Trophoblast cell (in vitro differentiated cells and primary cell): Measurements from ENCODE around the gene POM121L12.

Experiments used
- DNase-seq, 2 donors: peaks; one replicate each; pipeline ENCODE4 v3.0.0-alpha.2; 2016
- H2AFZ ChIP-seq: 2 replicates; pipeline ENCODE4 v1.6.1; 2013; ENCODE audit warnings: low read length, moderate library complexity, mild to moderate bottlenecking; ENCODE audit not compliant: insufficient read depth, poor library complexity
- H2AK5ac ChIP-seq: 2 replicates; pipeline ENCODE4 v1.6.1; 2013; ENCODE audit warnings: mild to moderate bottlenecking, low read length
- H2BK120ac ChIP-seq: 2 replicates; pipeline ENCODE4 v1.6.1; 2013; ENCODE audit warnings: low read length, mild to moderate bottlenecking, moderate library complexity; ENCODE audit not compliant: insufficient read depth, poor library complexity
- H2BK12ac ChIP-seq: 2 replicates; pipeline ENCODE4 v1.6.1; 2013; ENCODE audit warnings: mild to moderate bottlenecking, low read length, moderate library complexity
- H2BK5ac ChIP-seq: 2 replicates; pipeline ENCODE4 v1.6.1; 2013; ENCODE audit warnings: low read length, low read depth, moderate library complexity, mild to moderate bottlenecking; ENCODE audit not compliant: poor library complexity
- H3K14ac ChIP-seq: 2 replicates; pipeline ENCODE4 v1.6.1; 2013; ENCODE audit warnings: mild to moderate bottlenecking, low read length
- H3K18ac ChIP-seq: 2 replicates; pipeline ENCODE4 v1.6.1; 2013; ENCODE audit warnings: mild to moderate bottlenecking, low read length
- H3K23ac ChIP-seq: 2 replicates; pipeline ENCODE4 v1.6.1; 2013; ENCODE audit warnings: low read length
- H3K27ac ChIP-seq: 2 replicates; pipeline ENCODE4 v1.5.1; 2013; ENCODE audit warnings: low read depth, mild to moderate bottlenecking, inconsistent platforms, low read length, moderate library complexity
- H3K27me3 ChIP-seq: 2 replicates; pipeline ENCODE4 v1.6.1; 2013; ENCODE audit warnings: inconsistent platforms, mild to moderate bottlenecking, low read length, moderate library complexity; ENCODE audit not compliant: insufficient read depth
- H3K36me3 ChIP-seq, 2 experiments: 1 replicate in 1 of 2; 2 replicates in 1 of 2; pipeline ENCODE4 v1.6.1; 2013; ENCODE audit warnings: low read length in 2 of 2, mild to moderate bottlenecking in 2 of 2, moderate library complexity in 1 of 2; ENCODE audit not compliant: insufficient read depth in 2 of 2, control insufficient read depth in 1 of 2
- H3K4ac ChIP-seq: 2 replicates; pipeline ENCODE4 v1.6.1; 2013; ENCODE audit warnings: low read depth, mild to moderate bottlenecking, low read length, moderate library complexity
- H3K4me1 ChIP-seq, 2 experiments: 1 replicate in 1 of 2; 2 replicates in 1 of 2; pipeline ENCODE4 v1.6.1; 2013; ENCODE audit warnings: low read length in 2 of 2, mild to moderate bottlenecking in 2 of 2, moderate library complexity in 1 of 2; ENCODE audit not compliant: insufficient read depth in 2 of 2, control insufficient read depth in 1 of 2
- H3K4me2 ChIP-seq: 2 replicates; pipeline ENCODE4 v1.6.1; 2013; ENCODE audit warnings: inconsistent platforms, mild to moderate bottlenecking, low read length, moderate library complexity
- H3K4me3 ChIP-seq: 2 replicates; pipeline ENCODE4 v1.5.1; 2013; ENCODE audit warnings: mild to moderate bottlenecking, low read depth, low read length, inconsistent platforms
- H3K79me1 ChIP-seq: one replicate; pipeline ENCODE4 v1.6.1; 2013; ENCODE audit warnings: low read length
- H3K79me2 ChIP-seq: 2 replicates; pipeline ENCODE4 v1.6.1; 2013; ENCODE audit warnings: low read length, mild to moderate bottlenecking; ENCODE audit not compliant: control insufficient read depth, insufficient read depth, poor library complexity
- H3K9ac ChIP-seq: 2 replicates; pipeline ENCODE4 v1.6.1; 2013; ENCODE audit warnings: mild to moderate bottlenecking, low read length
- H3K9me3 ChIP-seq: 2 replicates; pipeline ENCODE4 v1.6.1; 2013; ENCODE audit warnings: low read depth, mild to moderate bottlenecking, control low read depth, inconsistent platforms, low read length; ENCODE audit not compliant: insufficient read depth
- H4K12ac ChIP-seq: 2 replicates; pipeline ENCODE4 v1.6.1; 2013; ENCODE audit warnings: low read depth, mild to moderate bottlenecking, low read length, moderate library complexity
- H4K8ac ChIP-seq: 2 replicates; pipeline ENCODE4 v1.6.1; 2013; ENCODE audit warnings: low read depth, mild to moderate bottlenecking, low read length, moderate library complexity
- H4K91ac ChIP-seq: one replicate; pipeline ENCODE4 v1.6.1; 2013; ENCODE audit warnings: low read depth, mild to moderate bottlenecking, low read length, moderate library complexity
- WGBS: extraction: QIAGEN DNeasy Blood & Tissue Kit; methylation state at CpG from one replicate; pipeline ENCODE4 v1.1.7; 2013; ENCODE audit warnings: missing lambda C conversion rate; ENCODE audit not compliant: insufficient read length, insufficient coverage; ENCODE audit errors: extremely low coverage; 5-methylcytosine and 5-hydroxymethylcytosine counted together

Gene POM121L12

DNA sequence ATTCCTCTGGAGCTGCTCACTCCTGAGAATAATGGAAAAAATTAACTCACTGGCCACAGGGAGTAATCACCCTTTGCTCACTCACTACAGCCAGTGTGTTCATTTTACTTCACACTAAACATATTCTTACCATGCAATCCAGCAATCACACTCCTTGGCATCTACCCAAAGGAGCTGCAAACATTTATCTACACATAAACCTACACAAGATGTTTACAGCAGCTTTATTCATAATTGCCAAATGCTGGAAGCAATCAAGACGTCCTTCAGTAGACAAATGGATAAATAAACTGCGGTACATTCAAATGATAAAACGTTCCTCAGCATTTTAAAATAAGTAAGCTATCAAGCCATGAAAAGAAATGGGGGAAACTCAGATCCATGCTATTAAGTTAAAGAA lies 34.2 kb upstream of the POM121L12 start:
- H3K27me3 ChIP-seq = no peaks in the 10 kb centered on the region
- no peak overlapping the region for H3K9ac ChIP-seq
- no peak overlapping the region for H3K4me2 ChIP-seq
- WGBS = no CpG with 5 or more reads among the region's 3 CpGs
- H3K79me2 ChIP-seq = no peaks in the 10 kb centered on the region
- H2BK12ac ChIP-seq = no peak overlapping the region
- DNase-seq = no peak
- H4K12ac ChIP-seq = no peak overlapping the region
- H3K36me3 ChIP-seq = no peaks in the 10 kb centered on the region
- peaks cover 8% of the 10 kb centered on the region for H3K9me3 ChIP-seq
- H4K8ac ChIP-seq = no peak overlapping the region
- no peak overlapping the region for H2AK5ac ChIP-seq
- H2BK120ac ChIP-seq = no peak overlapping the region
- no peaks in the 10 kb centered on the region for H3K79me1 ChIP-seq
- no peak overlapping the region for H2AFZ ChIP-seq
- no peak overlapping the region for H3K27ac ChIP-seq
- no peak overlapping the region for H4K91ac ChIP-seq
- H3K4me1 ChIP-seq = no peaks in the 10 kb centered on the region
- H3K18ac ChIP-seq = no peak overlapping the region
- no peak overlapping the region for H3K4me3 ChIP-seq
- H3K23ac ChIP-seq = no peak overlapping the region
- H3K14ac ChIP-seq = no peak overlapping the region
- no peak overlapping the region for H2BK5ac ChIP-seq
- H3K4ac ChIP-seq = no peak overlapping the region

DNA sequence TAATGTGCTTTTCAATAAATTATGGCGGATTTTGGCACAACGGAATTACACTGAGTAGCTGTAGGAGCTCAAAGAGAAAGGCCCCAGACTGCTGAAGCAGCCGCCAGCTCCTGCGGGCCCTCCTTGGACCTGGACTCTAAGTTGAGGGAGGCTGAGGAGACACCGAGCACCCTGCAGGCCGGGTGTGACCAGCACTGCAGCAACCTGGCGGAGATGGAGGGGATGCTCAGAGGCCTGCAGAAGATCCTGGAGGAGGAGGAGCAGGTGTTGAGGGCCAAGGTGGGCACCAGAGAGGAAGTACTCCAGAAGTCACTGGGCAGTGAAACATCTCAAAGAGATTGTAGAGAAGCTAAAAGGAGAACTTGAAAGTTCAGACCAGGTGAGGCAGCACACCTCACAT lies 33.0 kb upstream of the POM121L12 start:
- no peak for DNase-seq
- Histone ChIP-seq H3K4me3 (no peak overlapping the region), H3K4ac (no peak overlapping the region), H4K91ac (no peak overlapping the region), H4K12ac (no peak overlapping the region), H3K18ac (no peak overlapping the region), H3K9me3 (peaks cover 10% of the 10 kb centered on the region), H3K79me2 (no peaks in the 10 kb centered on the region), H3K27ac (no peak overlapping the region), H4K8ac (no peak overlapping the region), H3K27me3 (no peaks in the 10 kb centered on the region), H3K79me1 (no peaks in the 10 kb centered on the region), H3K23ac (no peak overlapping the region), H3K36me3 (peaks cover 1 to 2% of the 10 kb centered on the region in 2 experiments), H3K9ac (no peak overlapping the region), H2AK5ac (no peak overlapping the region), H3K4me2 (no peak overlapping the region), H2AFZ (no peak overlapping the region), H2BK5ac (no peak overlapping the region), H2BK12ac (no peak overlapping the region), H3K4me1 (no peaks in the 10 kb centered on the region), H2BK120ac (no peak overlapping the region), H3K14ac (no peak overlapping the region)
- no CpG with 5 or more reads among the region's 7 CpGs for WGBS

DNA sequence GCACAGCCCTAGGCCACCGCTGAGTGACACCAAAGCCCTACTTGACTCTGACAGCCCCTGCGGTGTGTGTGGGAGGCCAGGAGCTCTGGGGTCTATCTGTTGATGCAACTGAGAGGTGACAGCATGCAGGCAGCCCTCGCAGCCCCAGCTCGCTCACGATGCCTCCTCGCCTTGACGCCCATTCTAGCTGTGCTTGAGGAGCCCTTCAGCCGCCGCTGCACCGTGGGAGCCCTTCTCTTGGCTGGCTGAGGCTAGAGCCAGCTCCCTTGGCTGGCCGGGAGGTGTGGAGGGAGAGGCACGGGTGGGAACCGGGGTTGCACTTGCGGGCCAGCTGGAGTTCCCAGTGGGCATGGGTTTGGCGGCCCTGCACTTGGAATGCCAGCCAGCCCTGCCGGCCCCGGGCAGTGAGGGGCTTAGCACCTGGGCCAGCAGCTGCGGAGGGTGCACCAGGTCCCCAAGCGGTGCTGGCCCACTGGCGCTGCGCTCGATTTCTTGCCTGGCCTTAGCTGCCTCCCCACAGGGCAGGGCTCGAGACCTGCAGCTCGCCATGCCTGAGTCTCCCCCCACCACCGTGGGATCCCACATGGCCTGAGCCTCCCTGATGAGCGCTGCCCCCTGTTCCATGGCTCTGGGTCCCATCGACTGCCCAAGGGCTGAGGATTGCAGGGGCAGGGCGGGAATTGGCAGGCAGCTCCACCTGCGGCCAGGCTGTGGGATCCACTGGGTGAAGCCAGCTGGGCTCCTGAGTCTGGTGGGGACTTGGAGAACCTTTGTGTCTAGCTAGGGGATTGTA lies 31.6 kb upstream of the POM121L12 start:
- Histone ChIP-seq H3K14ac (no peak overlapping the region), H3K79me1 (no peaks in the 10 kb centered on the region), H3K79me2 (no peaks in the 10 kb centered on the region), H4K12ac (no peak overlapping the region), H2AK5ac (no peak overlapping the region), H4K8ac (no peak overlapping the region), H2AFZ (no peak overlapping the region), H2BK5ac (no peak overlapping the region), H3K4me3 (no peak overlapping the region), H3K4me2 (no peak overlapping the region), H2BK120ac (no peak overlapping the region), H3K18ac (no peak overlapping the region), H3K27me3 (no peaks in the 10 kb centered on the region), H2BK12ac (no peak overlapping the region), H3K27ac (no peak overlapping the region), H4K91ac (no peak overlapping the region), H3K23ac (no peak overlapping the region), H3K9ac (no peak overlapping the region), H3K4me1 (no peaks in the 10 kb centered on the region), H3K9me3 (peaks cover 21% of the 10 kb centered on the region), H3K36me3 (peaks cover 6% of the 10 kb centered on the region in 2 experiments), H3K4ac (no peak overlapping the region)
- WGBS = no CpG with 5 or more reads among the region's 29 CpGs
- DNase-seq = no peak

DNA sequence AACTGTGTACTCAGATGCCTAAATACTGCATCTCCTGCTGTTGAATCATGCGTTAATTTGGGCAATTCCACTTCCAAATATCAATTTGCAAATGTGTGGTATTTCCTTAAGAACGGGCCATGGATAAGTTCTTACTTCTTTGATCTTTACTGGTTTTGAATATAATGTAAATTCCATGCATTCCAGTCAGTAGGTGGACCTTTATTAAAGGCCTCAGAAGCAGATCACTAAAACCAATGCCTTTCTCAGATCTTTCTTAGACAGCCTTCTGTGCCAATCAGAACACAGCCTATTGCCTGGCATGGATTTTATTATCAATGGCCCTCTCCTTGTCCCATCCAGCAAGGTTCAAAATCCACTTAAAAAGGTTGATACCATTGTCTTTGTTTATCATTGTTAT lies 21.5 kb upstream of the POM121L12 start:
- Histone ChIP-seq H3K27ac (no peak overlapping the region), H2BK120ac (no peak overlapping the region), H3K4me2 (no peak overlapping the region), H3K27me3 (no peaks in the 10 kb centered on the region), H3K23ac (no peak overlapping the region), H3K9ac (no peak overlapping the region), H4K8ac (no peak overlapping the region), H3K79me1 (no peaks in the 10 kb centered on the region), H2AFZ (no peak overlapping the region), H2BK12ac (no peak overlapping the region), H2AK5ac (no peak overlapping the region), H4K91ac (no peak overlapping the region), H3K79me2 (no peaks in the 10 kb centered on the region), H3K9me3 (no peaks in the 10 kb centered on the region), H3K4me1 (no peaks in the 10 kb centered on the region), H3K36me3 (peaks cover 0 to 2% of the 10 kb centered on the region in 2 experiments), H3K18ac (no peak overlapping the region), H3K4ac (no peak overlapping the region), H3K14ac (no peak overlapping the region), H4K12ac (no peak overlapping the region), H3K4me3 (no peak overlapping the region), H2BK5ac (no peak overlapping the region)
- WGBS = no CpG with 5 or more reads among the region's 2 CpGs
- no peak for DNase-seq
